GM12878 (cell line): ENCODE results near the gene PSMC3IP. TPM values are rescaled to one million over a fixed set of nuclear protein-coding genes. Genes with fewer than 3 reads are reported as not detected.

Experiments
- ATAC-seq: fragments of 200-7000 bp; cut with Tn5 transposase; 3 replicates; pipeline ENCODE4 v1.9.1; 2020; ENCODE audit warnings: mild to moderate bottlenecking, moderate library complexity
- BruUV-seq: library from RNA; stranded (reverse); fragments of 400-500 nt; replicated peaks from 2 replicates; lab custom pipeline; 2021; lab: Mats Ljungman, UMichigan
- CTCF ChIA-PET: fragments of 300-600 bp; sonication (Branson Sonifier 250); formaldehyde crosslinking; extraction: SDS; loops from one replicate; lab custom pipeline; 2021; ENCODE audit warnings: inconsistent platforms; lab: Yijun Ruan, JAX
- POLR2A ChIA-PET: fragments of 350-600 bp; formaldehyde crosslinking; extraction: SDS; loops from one replicate; lab custom pipeline; 2021; ENCODE audit warnings: inconsistent platforms; lab: Charles Lee
- RAD21 ChIA-PET: fragments of 300-600 bp; sonication (Branson Sonifier 250); formaldehyde crosslinking; loops from one replicate; lab custom pipeline; 2023; ENCODE audit warnings: antibody characterized with exemption; ENCODE audit not compliant: unreplicated experiment; lab: Charles Lee
- SMC1A ChIA-PET: fragments of 300-600 bp; sonication (Branson Sonifier 250); formaldehyde crosslinking; loops from one replicate; lab custom pipeline; 2023; ENCODE audit not compliant: unreplicated experiment, uncharacterized antibody; lab: Charles Lee
- DNase-seq: peaks from one replicate; pipeline ENCODE4 v3.0.0-alpha.2; 2011; ENCODE audit warnings: low read depth, low spot score
- FAIRE-seq: peaks from 3 replicates; lab custom pipeline; 2011; peaks lifted over from hg19 to GRCh38; lab: Jason Lieb, UNC
- H2AFZ ChIP-seq: 2 replicates; pipeline ENCODE4 v1.6.0; 2011; ENCODE audit warnings: low read depth, low read length, control low read depth; ENCODE audit not compliant: control insufficient read depth
- H3K27ac ChIP-seq: 2 replicates; pipeline ENCODE4 v1.5.1; 2011; ENCODE audit warnings: control low read depth; ENCODE audit not compliant: control insufficient read depth, insufficient read depth
- H3K27me3 ChIP-seq, 2 experiments: replicated peaks in 1 of 2; 2 replicates each; pipeline versions ENCODE4 v1.6.0 to v1.6.1; 2011; ENCODE audit warnings: low read length in 1 of 2; ENCODE audit not compliant: control insufficient read depth in 2 of 2, insufficient read depth in 2 of 2
- H3K36me3 ChIP-seq, 2 experiments: 2 replicates each; pipeline ENCODE4 v1.5.1; 2011; ENCODE audit warnings: low read length in 1 of 2; ENCODE audit not compliant: control insufficient read depth in 2 of 2, insufficient read depth in 2 of 2
- H3K4me1 ChIP-seq: 2 replicates; pipeline ENCODE4 v1.6.1; 2011; ENCODE audit warnings: mild to moderate bottlenecking, low read length, moderate library complexity, mixed read lengths; ENCODE audit not compliant: control insufficient read depth, insufficient read depth
- H3K4me2 ChIP-seq: 2 replicates; pipeline ENCODE4 v1.6.0; 2011; ENCODE audit warnings: control low read depth; ENCODE audit not compliant: control insufficient read depth, insufficient read depth
- H3K4me3 ChIP-seq: fragments of 200-600 bp; sonication (generic); 2 replicates; pipeline ENCODE4 v1.5.1; 2016
- H3K79me2 ChIP-seq: 2 replicates; pipeline ENCODE4 v1.6.0; 2011; ENCODE audit warnings: low read length; ENCODE audit not compliant: control insufficient read depth, insufficient read depth
- H3K9ac ChIP-seq: 2 replicates; pipeline ENCODE4 v1.8.0; 2011; ENCODE audit warnings: low read length, control low read depth, mixed read lengths; ENCODE audit not compliant: control insufficient read depth, insufficient read depth
- H3K9me3 ChIP-seq: replicated peaks from 3 replicates; pipeline ENCODE4 v1.5.1; 2011; ENCODE audit warnings: mild to moderate bottlenecking, low read length; ENCODE audit not compliant: control insufficient read depth, insufficient read depth
- H4K20me1 ChIP-seq: 2 replicates; pipeline ENCODE4 v1.6.0; 2011; ENCODE audit not compliant: control insufficient read depth, insufficient read depth
- CHD1 ChIP-seq: IDR thresholded peaks from 2 replicates; pipeline ENCODE4 v1.6.1; 2012; ENCODE audit warnings: low read depth, low read length, improper control_type of control experiment
- CREB1 ChIP-seq: IDR thresholded peaks from 2 replicates; pipeline ENCODE4 v1.6.1; 2012; ENCODE audit warnings: low read depth, mild to moderate bottlenecking, inconsistent platforms
- CUX1 ChIP-seq: IDR thresholded peaks from 2 replicates; pipeline ENCODE4 v1.6.1; 2012; ENCODE audit warnings: improper control_type of control experiment, low read depth, low read length; ENCODE audit not compliant: insufficient replicate concordance
- E4F1 ChIP-seq: fragments of 450-650 bp; IDR thresholded peaks from 2 replicates; pipeline ENCODE4 v1.6.1; 2018; ENCODE audit warnings: borderline replicate concordance, mild to moderate bottlenecking; ENCODE audit not compliant: partially characterized antibody
- GABPA ChIP-seq: IDR thresholded peaks from 2 replicates; pipeline ENCODE4 v1.6.1; 2014; ENCODE audit warnings: antibody characterized with exemption, low read depth, mild to moderate bottlenecking, inconsistent platforms
- HDAC2 ChIP-seq: fragments of 200-600 bp; sonication (generic); IDR thresholded peaks from 2 replicates; pipeline ENCODE4 v1.6.1; 2017
- MTA2 ChIP-seq: fragments of 450-650 bp; IDR thresholded peaks from 2 replicates; pipeline ENCODE4 v1.6.1; 2016; ENCODE audit warnings: low read depth, mild to moderate bottlenecking, moderate library complexity
- ZNF592 ChIP-seq: fragments of 450-650 bp; IDR thresholded peaks from 2 replicates; pipeline ENCODE4 v1.6.1; 2017; ENCODE audit warnings: mild to moderate bottlenecking, moderate library complexity
- WGBS: methylation state at CpG from one replicate; pipeline ENCODE4 v1.1.6; 2016; ENCODE audit warnings: low lambda C conversion rate; ENCODE audit not compliant: insufficient replicate concordance, insufficient coverage; ENCODE audit errors: missing lambda C conversion rate; 5-methylcytosine and 5-hydroxymethylcytosine counted together
- in situ Hi-C: fragments of 300-500 bp; cut with MboI; formaldehyde crosslinking; loops from 9 replicates; pipeline ENCODE4 v1.14.3; 2018; ENCODE audit warnings: mixed read lengths
- intact Hi-C: fragments of 100-400 bp; cut with micrococcal nuclease; formaldehyde crosslinking; loops from one replicate; pipeline ENCODE4 v1.14.2; 2022; ENCODE audit not compliant: unreplicated experiment
- polyA plus RNA-seq, 11 experiments: library from polyadenylated mRNA; depleted of rRNA in 4 of 11; unstranded in 6 of 11; stranded (reverse) in 5 of 11; fragments of >200 nt; fragmentation: Nextera tagmentation in 4 of 11; fragmentation: Illumina TruSeq in 1 of 11; extraction: Ambion mirVana in 4 of 11; extraction: Trizol in 1 of 11; gene quantifications; 1 replicate in 1 of 11; 2 replicates in 10 of 11; pipeline versions ENCODE4 v1.2.1 to v1.2.3, GENCODE V29; 2011 to 2016; ENCODE audit warnings: inconsistent platforms in 2 of 11, missing spikeins in 2 of 11, low read depth in 1 of 11
- total RNA-seq, 4 experiments: library from RNA; depleted of rRNA in 3 of 4; stranded (reverse); fragments of >200 nt in 3 of 4; fragmentation: Illumina TruSeq in 1 of 4; extraction: Trizol in 1 of 4; gene quantifications; 2 replicates each; pipeline versions ENCODE4 v1.2.1 to v1.2.3, GENCODE V29; 2013 to 2021

PSMC3IP gene
- total and polyA plus RNA-seq, 10 of the 15 experiments (the other 5 are each of a cell fraction or from before 2014, with no cell fraction given): 6.8 to 34.5 (median 17.7) TPM

GRCh38 chr17:42529061-42529460 is 48.5 kb downstream of the PSMC3IP start (continued):
- no peak for TF ChIP-seq E4F1

GRCh38 chr17:42527932-42528331 is 49.6 kb downstream of the PSMC3IP start:
- CTCF ChIA-PET: interaction anchor here (0.5 to 4.1 kb wide), 40 partner anchors 9 to 346 kb away, joined by 3 to 32 read pairs (median 5); partner anchors contain the start of gene STAT3

More at GRCh38 chr17:42527932-42528331, 49.6 kb downstream of the PSMC3IP start:
- BruUV-seq: no TSS peak
- Histone ChIP-seq H3K27ac (no peak overlapping the region), H4K20me1 (no peaks in the 10 kb centered on the region), H3K4me3 (no peak overlapping the region), H3K4me2 (no peak overlapping the region), H3K4me1 (peaks cover 22% of the 10 kb centered on the region), H2AFZ (no peak overlapping the region), H3K79me2 (no peaks in the 10 kb centered on the region), H3K9me3 (no peaks in the 10 kb centered on the region), H3K36me3 (no peaks in the 10 kb centered on the region; a peak in 1 of 4 replicates), H3K27me3 (no peaks in the 10 kb centered on the region), H3K9ac (no peak overlapping the region)
- in situ Hi-C loops: loop anchor here (5.0 kb wide), 1 partner anchor 206 kb away; no protein-coding TSS in a partner anchor
- intact Hi-C loops: loop anchor here (1.0 to 2.0 kb wide), 2 partner anchors 100 to 205 kb away; no protein-coding TSS in a partner anchor
- SMC1A ChIA-PET: interaction anchor here (0.6 to 1.6 kb wide), 18 partner anchors 8 to 306 kb away, joined by 3 to 19 read pairs (median 4); partner anchors contain the start of genes NAGLU and STAT3
- ATAC-seq: no peak
- no peak for FAIRE-seq
- no peak for TF ChIP-seq CREB1
- TF ChIP-seq ZNF592: no peak
- no peak for TF ChIP-seq HDAC2
- no peak for TF ChIP-seq CHD1
- no peak for TF ChIP-seq GABPA
- no peak for TF ChIP-seq CUX1
- TF ChIP-seq MTA2: no peak
- POLR2A ChIA-PET: interaction anchor here (0.6 to 0.7 kb wide), 3 partner anchors 86 to 104 kb away, joined by 5 to 8 read pairs (median 8); no protein-coding TSS in a partner anchor
- DNase-seq: no peak
- WGBS: 76% methylated on average over 6 of the region's 6 CpGs
- RAD21 ChIA-PET: interaction anchor here (0.6 to 1.8 kb wide), 19 partner anchors 8 to 236 kb away, joined by 3 to 13 read pairs (median 4); partner anchors contain the start of genes CAVIN1, NAGLU and STAT3
